22Rv1 (cell line): ENCODE measurements around the gene MYOD1.

ENCODE experiments used
- H3K27ac ChIP-seq: fragments of 450-650 bp; 2 replicates; pipeline ENCODE4 v1.5.1; 2017
- CTCF ChIP-seq: fragments of 450-650 bp; IDR thresholded peaks from 2 replicates; pipeline ENCODE4 v1.5.1; 2017; ENCODE audit warnings: mild to moderate bottlenecking
- ZFX ChIP-seq: fragments of 450-650 bp; IDR thresholded peaks from 2 replicates; pipeline ENCODE4 v1.6.1; 2017; ENCODE audit warnings: antibody characterized with exemption, borderline replicate concordance

The MYOD1 gene

GRCh38 chr11:17753641-17754040, 34.3 kb downstream of the MYOD1 start:
- TF ChIP-seq ZFX = no peak
- TF ChIP-seq CTCF = no peak
- no peak overlapping the region for H3K27ac ChIP-seq

GRCh38 chr11:17755891-17756290, 36.5 kb downstream of the MYOD1 start:
- TF ChIP-seq ZFX = no peak
- no peak for TF ChIP-seq CTCF
- H3K27ac ChIP-seq = no peak overlapping the region

GRCh38 chr11:17760102-17761029, 41.0 kb downstream of the MYOD1 start:
- TF ChIP-seq CTCF (peak; percentile 61), ZFX (no peak)
- H3K27ac ChIP-seq = no peak overlapping the region

GRCh38 chr11:17762309-17762974, 43.1 kb downstream of the MYOD1 start:
- TF ChIP-seq ZFX = no peak
- no peak for TF ChIP-seq CTCF
- no peak overlapping the region for H3K27ac ChIP-seq

GRCh38 chr11:17763244-17763643, 43.9 kb downstream of the MYOD1 start:
- TF ChIP-seq ZFX = no peak
- TF ChIP-seq CTCF = no peak
- H3K27ac ChIP-seq = no peak overlapping the region

- TF ChIP-seq CTCF (no peak), ZFX (no peak)
- no peak overlapping the region for H3K27ac ChIP-seq
Measured at GRCh38 chr11:17763703-17764102, 44.3 kb downstream of the MYOD1 start.
